HCT116 (cell line): Measurements from ENCODE around the gene TMEM154. TPM values are rescaled to one million over a fixed set of nuclear protein-coding genes. Genes with fewer than 3 reads are reported as not detected.

Experiments used
- ATAC-seq: fragments of 200-7000 bp; cut with Tn5 transposase; 2 replicates; pipeline ENCODE4 v1.9.1; 2020; ENCODE audit warnings: mild to moderate bottlenecking, moderate library complexity
- BruUV-seq: library from RNA; stranded (reverse); fragments of 400-500 nt; replicated peaks from 2 replicates; lab custom pipeline; 2021; lab: Mats Ljungman, UMichigan
- CTCF ChIA-PET: fragments of 300-600 bp; sonication (Branson Sonifier 250); formaldehyde crosslinking; loops from one replicate; lab custom pipeline; 2021; ENCODE audit warnings: antibody characterized with exemption; lab: Charles Lee
- POLR2A ChIA-PET: fragments of 300-600, 350-600 bp; sonication (Branson Sonifier 250); formaldehyde crosslinking; loops from one replicate; lab custom pipeline; 2021; ENCODE audit warnings: antibody characterized with exemption; lab: Charles Lee
- RAD21 ChIA-PET, 2 experiments: fragments of 300-600 bp; sonication (Branson Sonifier 250); formaldehyde crosslinking; loops; one replicate each; lab custom pipeline; 2023; ENCODE audit warnings: low total read pairs in 2 of 2; ENCODE audit not compliant: uncharacterized antibody in 2 of 2, unreplicated experiment in 2 of 2, low non-redundant PET in 1 of 2; lab: Charles Lee
- DNase-seq: peaks from one replicate; pipeline ENCODE4 v3.0.0-alpha.2; 2010; ENCODE audit warnings: low read depth, low spot score
- H2AFZ ChIP-seq: fragments of 200-600 bp; shearing (Covaris generic), sonication (generic); 2 replicates; pipeline ENCODE4 v1.6.1; 2017; ENCODE audit warnings: low read depth, mixed run types, mixed read lengths, antibody characterized with exemption, low read length; ENCODE audit not compliant: poor library complexity, severe bottlenecking
- H3K27ac ChIP-seq: 2 replicates; pipeline ENCODE4 v1.5.1; 2012; ENCODE audit warnings: low read depth, low read length
- H3K27me3 ChIP-seq: fragments of 200-600 bp; sonication (generic); 2 replicates; pipeline ENCODE4 v1.6.1; 2016; ENCODE audit warnings: mixed run types, low read length, mixed read lengths; ENCODE audit not compliant: insufficient read depth
- H3K36me3 ChIP-seq, 2 experiments: fragments of 200-500 bp in 1 of 2; fragments of 200-600 bp in 1 of 2; sonication (Bioruptor generic) in 1 of 2; sonication (generic) in 1 of 2; 2 replicates each; pipeline versions ENCODE4 v1.5.1 to v1.6.1; 2014 to 2016; ENCODE audit warnings: low read length in 2 of 2, inconsistent platforms in 1 of 2, mixed read lengths in 1 of 2, mixed run types in 1 of 2; ENCODE audit not compliant: insufficient read depth in 2 of 2, control insufficient read depth in 1 of 2
- H3K4me1 ChIP-seq, 2 experiments: fragments of 200-600 bp in 1 of 2; sonication (generic) in 1 of 2; 2 replicates each; pipeline versions ENCODE4 v1.5.1 to v1.6.1; 2012 to 2017; ENCODE audit warnings: low read length in 2 of 2, inconsistent platforms in 1 of 2, mild to moderate bottlenecking in 1 of 2, mixed read lengths in 1 of 2, mixed run types in 1 of 2, moderate library complexity in 1 of 2; ENCODE audit not compliant: insufficient read depth in 2 of 2, control insufficient read depth in 1 of 2
- H3K4me2 ChIP-seq: fragments of 200-600 bp; sonication (generic); 2 replicates; pipeline ENCODE4 v1.6.1; 2017; ENCODE audit warnings: mixed run types, low read length, mixed read lengths
- H3K4me3 ChIP-seq, 2 experiments: fragments of 200-600 bp in 1 of 2; sonication (generic) in 1 of 2; replicated peaks in 1 of 2; 2 replicates each; pipeline ENCODE4 v1.5.1; 2011 to 2016; ENCODE audit warnings: low read length in 2 of 2, control low read depth in 1 of 2, low read depth in 1 of 2, mild to moderate bottlenecking in 1 of 2, mixed read lengths in 1 of 2, mixed run types in 1 of 2
- H3K79me2 ChIP-seq: fragments of 200-600 bp; sonication (generic); 2 replicates; pipeline ENCODE4 v1.6.1; 2017; ENCODE audit warnings: mild to moderate bottlenecking, mixed run types, low read length, moderate library complexity, mixed read lengths; ENCODE audit not compliant: insufficient read depth
- H3K9ac ChIP-seq: fragments of 200-600 bp; sonication (generic); 2 replicates; pipeline ENCODE4 v1.6.1; 2016; ENCODE audit warnings: low read length, mixed read lengths
- H3K9me2 ChIP-seq: fragments of 200-600 bp; sonication (generic), shearing (Covaris generic); 2 replicates; pipeline ENCODE4 v1.6.1; 2017; ENCODE audit warnings: mixed run types, mild to moderate bottlenecking, moderate library complexity; ENCODE audit not compliant: insufficient read depth
- H3K9me3 ChIP-seq, 2 experiments: fragments of 200-500 bp in 1 of 2; fragments of 200-600 bp in 1 of 2; sonication (Bioruptor generic) in 1 of 2; sonication (generic) in 1 of 2; 2 replicates each; pipeline ENCODE4 v1.6.1; 2014 to 2017; ENCODE audit warnings: low read length in 2 of 2, mixed read lengths in 2 of 2, inconsistent platforms in 1 of 2, low read depth in 1 of 2, mild to moderate bottlenecking in 1 of 2, mixed run types in 1 of 2, moderate library complexity in 1 of 2; ENCODE audit not compliant: control insufficient read depth in 1 of 2, insufficient read depth in 1 of 2
- H4K20me1 ChIP-seq: fragments of 200-600 bp; sonication (generic), shearing (Covaris generic); 2 replicates; pipeline ENCODE4 v1.6.1; 2017; ENCODE audit warnings: mixed run types, mild to moderate bottlenecking, moderate library complexity; ENCODE audit not compliant: insufficient read depth
- CTCF ChIP-seq, 3 experiments: fragments of 200-600 bp in 1 of 3; sonication (generic) in 1 of 3; IDR thresholded peaks in 2 of 3; conservative IDR thresholded peaks in 1 of 3; 2 replicates each; pipeline ENCODE4 v1.5.1; 2012 to 2017; ENCODE audit warnings: low read depth in 2 of 3, low read length in 2 of 3, antibody characterized with exemption in 1 of 3, borderline replicate concordance in 1 of 3, control low read depth in 1 of 3, mild to moderate bottlenecking in 1 of 3, mixed read lengths in 1 of 3, mixed run types in 1 of 3, moderate library complexity in 1 of 3; ENCODE audit not compliant: insufficient read depth in 1 of 3
- EZH2 ChIP-seq: fragments of 200-600 bp; sonication (generic); IDR thresholded peaks from 2 replicates; pipeline ENCODE4 v1.6.1; 2017; ENCODE audit warnings: antibody characterized with exemption, mixed run types
- JUND ChIP-seq: IDR thresholded peaks from 2 replicates; pipeline ENCODE4 v1.6.1; 2012
- SRF ChIP-seq: IDR thresholded peaks from 2 replicates; pipeline ENCODE4 v1.6.1; 2012; ENCODE audit warnings: low read depth
- intact Hi-C: fragments of 100-400 bp; cut with micrococcal nuclease; formaldehyde crosslinking; loops from 2 replicates; pipeline ENCODE4 v1.10.0; 2022
- total RNA-seq: library from RNA; stranded (reverse); gene quantifications from one replicate; pipeline ENCODE4 v1.2.1, GENCODE V29; 2021; ENCODE audit not compliant: unreplicated experiment
- TF ChIP-seq, protein P1 (sequence below): IDR thresholded peaks from 2 replicates; pipeline ENCODE4 v1.6.1; 2011; ENCODE audit warnings: mild to moderate bottlenecking, low read length, moderate library complexity; ENCODE audit not compliant: insufficient replicate concordance; ENCODE audit errors: extremely low read depth

Gene TMEM154
- total RNA-seq, 1 experiment from 2014 or later, result 2.4 TPM

GRCh38 chr4:152676052-152676854, 3.5 kb downstream of the TMEM154 start (continued):
- TF ChIP-seq, protein P1, sequence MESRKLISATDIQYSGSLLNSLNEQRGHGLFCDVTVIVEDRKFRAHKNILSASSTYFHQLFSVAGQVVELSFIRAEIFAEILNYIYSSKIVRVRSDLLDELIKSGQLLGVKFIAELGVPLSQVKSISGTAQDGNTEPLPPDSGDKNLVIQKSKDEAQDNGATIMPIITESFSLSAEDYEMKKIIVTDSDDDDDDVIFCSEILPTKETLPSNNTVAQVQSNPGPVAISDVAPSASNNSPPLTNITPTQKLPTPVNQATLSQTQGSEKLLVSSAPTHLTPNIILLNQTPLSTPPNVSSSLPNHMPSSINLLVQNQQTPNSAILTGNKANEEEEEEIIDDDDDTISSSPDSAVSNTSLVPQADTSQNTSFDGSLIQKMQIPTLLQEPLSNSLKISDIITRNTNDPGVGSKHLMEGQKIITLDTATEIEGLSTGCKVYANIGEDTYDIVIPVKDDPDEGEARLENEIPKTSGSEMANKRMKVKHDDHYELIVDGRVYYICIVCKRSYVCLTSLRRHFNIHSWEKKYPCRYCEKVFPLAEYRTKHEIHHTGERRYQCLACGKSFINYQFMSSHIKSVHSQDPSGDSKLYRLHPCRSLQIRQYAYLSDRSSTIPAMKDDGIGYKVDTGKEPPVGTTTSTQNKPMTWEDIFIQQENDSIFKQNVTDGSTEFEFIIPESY, result no peak
- no peak for TF ChIP-seq EZH2

DNA sequence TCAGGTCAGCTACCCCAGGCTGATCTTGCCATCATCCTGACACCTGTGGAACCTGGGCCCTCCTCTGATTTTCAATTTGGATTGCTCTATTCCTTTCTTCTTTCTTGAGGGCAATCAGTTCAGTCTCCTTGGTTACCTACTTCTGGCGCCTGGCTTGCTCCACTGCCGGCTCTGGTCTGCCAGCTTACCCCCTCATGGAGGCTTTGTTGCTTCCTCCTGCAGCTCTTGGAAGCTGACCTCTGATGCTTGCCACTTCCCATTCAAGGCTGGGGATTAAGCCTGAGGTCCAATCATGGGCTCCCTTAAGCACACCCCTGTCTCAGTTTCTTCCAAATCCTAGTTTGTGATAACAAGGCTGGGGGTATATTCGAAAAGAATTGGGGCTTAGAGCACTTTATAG, 5.4 kb downstream of the TMEM154 start:
- ChIA-PET RAD21 (no interaction called here), POLR2A (no interaction called here), CTCF (no interaction called here)
- Histone ChIP-seq H3K4me3 (no peak overlapping the region), H3K4me1 (no peaks in the 10 kb centered on the region), H2AFZ (no peak overlapping the region), H3K79me2 (no peaks in the 10 kb centered on the region), H3K27ac (no peak overlapping the region), H3K36me3 (no peaks in the 10 kb centered on the region), H3K9me3 (no peaks in the 10 kb centered on the region), H3K27me3 (no peaks in the 10 kb centered on the region), H3K4me2 (no peak overlapping the region), H4K20me1 (no peaks in the 10 kb centered on the region), H3K9ac (no peak overlapping the region), H3K9me2 (no peaks in the 10 kb centered on the region)
- TF ChIP-seq SRF (no peak), CTCF (IDR thresholded peaks at IDR 0.05 in 2 of 3, conservative IDR thresholded peaks at IDR 0.05 in 1 of 3; ENCODE audit: borderline replicate concordance in 1 of 3, insufficient read depth in 1 of 3, low read depth in 2 of 3, low read length in 2 of 3) (no peak), JUND (no peak)
- no peak for DNase-seq
- intact Hi-C loops, result no loop called here
- ATAC-seq, result no peak
- BruUV-seq, result no TSS peak
